Measurements from ENCODE around the gene RALBP1. TPM values are rescaled to one million over a fixed set of nuclear protein-coding genes. Genes with fewer than 3 reads are reported as not detected.
"Not testable (repeated sequence)": the region's sequence is repeated elsewhere in the genome, so short reads cannot be mapped to it uniquely, and the experiment has no call there.

Gene RALBP1
- total RNA-seq, 1 donor from 2014 or later, result 45.2 TPM

DNA sequence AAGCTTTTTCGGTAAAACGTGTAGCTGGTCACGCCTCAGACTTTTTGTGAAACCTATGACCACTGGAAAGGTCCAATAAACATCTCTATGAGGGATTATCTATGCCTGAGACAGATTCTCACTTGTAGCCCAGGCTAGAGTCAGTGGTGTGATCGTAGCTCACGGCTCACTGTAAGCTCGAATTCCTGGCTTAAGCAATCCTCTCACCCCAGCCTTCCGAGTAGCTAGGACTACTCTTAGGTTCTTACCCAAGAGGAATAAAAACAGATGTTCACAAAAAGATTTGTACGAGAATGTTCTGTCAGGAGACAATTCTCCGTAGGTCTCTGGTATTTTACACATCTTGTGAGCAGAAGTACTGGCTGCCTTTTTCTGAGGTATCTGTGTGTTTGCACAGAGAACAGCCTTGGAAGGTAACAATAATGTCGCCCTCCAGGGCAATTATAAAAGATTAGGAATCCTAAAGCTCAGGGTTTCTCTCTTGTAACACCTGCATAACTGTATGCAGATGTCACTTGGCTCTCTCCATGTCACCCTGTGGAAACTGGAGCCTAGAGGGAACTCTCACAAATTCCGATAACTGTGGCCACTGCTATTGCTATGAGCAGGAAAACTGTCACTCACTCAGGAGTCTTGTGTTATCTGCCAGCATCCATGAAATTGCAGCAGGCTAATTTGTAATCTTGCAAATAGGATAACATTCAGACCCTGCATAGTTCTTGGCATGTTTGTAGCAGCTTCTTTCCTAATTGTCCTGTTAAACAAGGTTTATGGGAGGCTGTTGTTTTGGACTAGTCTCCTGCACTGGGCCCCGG lies 25.5 kb upstream of the RALBP1 start:
- no peak for ATAC-seq (ENCODE audit: poor library complexity)
- intact Hi-C loops (cut with DNase I), result no loop called here
- DNase-seq, result no peak

DNA sequence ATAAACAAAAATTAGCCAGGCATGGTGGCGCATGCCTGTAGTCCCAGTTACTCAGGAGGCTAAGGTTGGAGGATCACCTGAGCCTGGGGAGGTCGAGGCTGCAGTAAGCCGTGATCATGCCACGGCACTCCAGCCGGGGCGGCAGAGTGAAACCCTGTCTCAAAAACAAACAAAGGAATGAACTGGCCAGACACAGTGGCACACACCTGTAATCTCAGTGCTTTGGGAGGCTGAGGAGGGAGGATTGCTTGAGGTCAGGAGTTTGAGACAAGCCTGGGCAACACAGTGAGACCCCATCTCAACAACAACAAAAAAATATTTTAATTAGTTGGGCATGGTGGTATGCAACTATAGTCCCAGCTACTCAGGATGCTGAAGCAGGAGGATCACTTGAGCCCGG lies 24.4 kb upstream of the RALBP1 start:
- ATAC-seq (ENCODE audit: poor library complexity); intact Hi-C loops (cut with DNase I): not testable (repeated sequence)

DNA sequence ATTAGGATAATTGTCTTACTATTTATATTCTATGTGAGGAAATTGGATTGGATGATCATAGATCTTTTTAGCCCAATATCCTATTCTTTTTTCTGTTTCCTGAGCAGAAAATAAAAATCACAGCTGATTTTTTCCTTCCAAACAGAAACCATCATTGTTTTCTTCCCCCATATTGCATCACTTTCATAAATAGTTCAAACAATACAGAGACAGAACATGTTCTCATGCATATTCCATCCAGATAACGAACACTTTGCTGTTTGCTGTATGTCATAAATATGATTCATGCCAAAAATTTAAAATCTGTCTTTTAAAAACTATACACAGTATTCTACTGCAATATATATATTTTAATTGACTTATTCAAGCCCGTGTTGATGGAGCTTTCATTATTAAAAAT lies 22.0 kb upstream of the RALBP1 start:
- no peak for DNase-seq
- ATAC-seq (ENCODE audit: poor library complexity), result no peak
- intact Hi-C loops (cut with DNase I), result no loop called here

More for the DNA sequence above, 24.4 kb upstream of the RALBP1 start:
- DNase-seq, result not testable (repeated sequence)

DNA sequence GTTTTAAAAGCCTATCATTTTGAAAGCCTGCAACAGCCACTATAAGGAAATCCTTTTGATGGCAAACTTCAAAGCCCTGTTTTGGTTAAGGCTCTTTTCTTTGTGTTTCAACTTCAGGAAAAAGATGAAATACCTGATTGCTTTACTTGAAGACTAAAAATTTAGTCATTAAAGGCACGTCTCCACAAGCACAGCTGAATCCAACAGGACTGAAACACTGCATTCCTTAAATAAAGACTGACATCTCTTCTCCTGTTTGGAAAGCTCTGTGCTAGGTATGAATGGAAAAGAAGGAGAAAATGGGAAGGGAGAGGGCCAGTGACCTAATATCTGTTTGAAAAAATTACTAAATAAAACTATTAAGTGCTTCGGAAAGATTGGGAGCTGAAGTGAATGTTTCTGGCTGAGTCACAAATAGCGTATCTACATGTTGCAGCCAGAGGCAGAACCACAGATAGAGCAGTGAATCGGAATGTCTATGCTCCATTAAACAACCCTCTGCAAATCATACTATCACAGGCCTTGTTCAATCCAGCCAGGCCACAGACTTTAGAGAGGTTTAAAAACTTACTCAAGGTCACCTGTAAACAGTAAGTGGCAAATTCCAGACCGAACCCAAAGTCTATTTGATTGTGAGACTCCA lies 21.1 kb upstream of the RALBP1 start:
- intact Hi-C loops (cut with DNase I), result no loop called here
- ATAC-seq (ENCODE audit: poor library complexity) (no peak), DNase-seq (no peak)

DNA sequence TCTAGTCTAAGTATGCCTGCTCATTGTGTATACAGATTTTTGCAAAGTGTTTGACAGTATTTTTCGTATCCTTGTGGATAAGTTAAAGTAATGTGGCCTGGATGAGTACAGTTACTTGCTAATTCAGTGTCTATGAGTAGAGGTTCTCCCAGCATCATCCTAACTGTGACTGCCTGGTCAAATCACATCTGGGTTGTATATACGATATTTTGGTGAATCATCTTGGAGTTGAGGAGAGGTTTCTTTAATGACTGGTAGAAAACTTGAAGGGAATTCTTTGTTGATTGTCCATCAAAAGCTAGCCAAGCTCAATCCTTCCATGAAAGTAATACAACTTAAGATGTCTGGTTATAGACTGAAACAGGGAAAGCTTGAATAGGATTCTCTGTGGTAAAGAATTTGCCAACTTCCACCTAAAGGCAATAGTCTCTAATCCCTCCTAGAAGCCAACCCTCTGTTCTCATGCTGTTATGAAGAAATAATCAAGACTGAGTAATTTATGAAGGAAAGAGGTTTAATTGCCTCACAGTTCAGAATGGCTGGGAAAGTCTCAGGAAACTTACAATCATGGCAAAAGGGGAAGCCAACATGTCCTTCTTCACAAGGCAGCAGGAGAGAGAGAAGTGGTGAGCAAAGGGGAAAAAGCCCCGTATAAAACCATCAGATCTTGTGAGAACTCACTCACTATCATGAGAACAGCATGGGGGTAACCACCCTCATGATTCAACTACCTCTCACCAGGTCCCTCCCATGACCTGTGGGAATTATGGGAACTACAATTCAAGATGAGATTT lies 19.4 kb upstream of the RALBP1 start:
- intact Hi-C loops (cut with DNase I), result no loop called here
- DNase-seq (no peak), ATAC-seq (ENCODE audit: poor library complexity) (no peak)

DNA sequence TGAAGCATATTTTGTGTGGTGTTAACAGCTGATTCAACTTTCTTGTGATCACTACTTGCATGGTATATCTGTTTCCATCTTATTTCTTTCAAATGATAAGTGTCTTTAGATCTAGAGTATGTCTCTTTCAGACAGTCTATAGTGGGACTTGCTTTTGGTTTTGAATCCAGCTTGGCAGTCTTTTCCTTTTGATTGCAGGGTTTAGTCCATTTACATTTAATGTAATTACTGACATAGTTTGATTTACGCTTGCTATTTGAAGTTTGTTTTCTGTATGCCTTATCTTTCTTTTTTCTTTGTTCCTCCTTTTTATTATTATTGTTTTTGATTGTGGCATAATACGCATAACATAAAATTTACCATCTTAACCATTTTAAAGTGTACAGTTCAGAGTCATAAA lies 9.2 kb upstream of the RALBP1 start:
- ATAC-seq (ENCODE audit: poor library complexity) (no peak), DNase-seq (no peak)
- intact Hi-C loops (cut with DNase I), result no loop called here

DNA sequence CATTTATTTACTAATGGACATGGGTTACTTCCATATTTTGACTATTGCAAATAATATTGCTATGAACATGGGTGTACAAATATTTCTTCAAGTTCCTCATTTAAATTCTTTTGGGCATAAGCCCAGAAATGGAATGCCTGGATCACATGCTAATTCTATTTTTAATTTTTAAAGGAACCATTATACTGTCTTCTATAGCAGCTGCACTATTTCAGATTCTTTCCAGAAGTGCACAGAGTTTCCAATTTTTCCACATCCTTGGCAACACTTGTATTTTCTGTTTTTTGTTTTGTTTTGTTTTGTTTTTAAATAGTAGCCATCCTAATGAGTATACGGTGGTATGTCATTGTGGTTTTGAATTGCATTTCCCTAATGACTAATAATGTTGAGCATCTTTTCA lies 8.5 kb upstream of the RALBP1 start:
- intact Hi-C loops (cut with DNase I), result no loop called here
- peak; percentile 27 for ATAC-seq (ENCODE audit: poor library complexity)

DNA sequence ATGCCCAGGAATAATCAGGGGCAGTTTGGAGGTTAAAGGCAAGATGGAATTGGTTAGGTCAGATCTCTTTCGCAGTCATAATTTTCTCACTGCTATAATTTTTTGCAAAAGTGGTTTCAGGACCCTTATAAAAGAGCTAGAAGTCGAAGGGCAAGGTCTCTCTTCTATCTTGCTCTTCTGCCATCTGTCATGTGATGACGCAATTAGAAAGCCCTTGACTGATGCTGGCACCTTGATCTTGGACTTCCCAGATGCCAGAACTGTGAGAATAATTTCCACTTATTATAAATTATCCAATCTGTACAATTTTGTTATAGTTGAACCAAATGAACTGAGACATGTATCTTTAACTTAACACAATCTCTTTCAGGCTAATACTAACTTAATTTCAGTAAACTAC lies 6.3 kb upstream of the RALBP1 start:
- no peak for DNase-seq
- intact Hi-C loops (cut with DNase I), result no loop called here
- no peak for ATAC-seq (ENCODE audit: poor library complexity)

More for the DNA sequence above, 8.5 kb upstream of the RALBP1 start:
- no peak for DNase-seq

DNA sequence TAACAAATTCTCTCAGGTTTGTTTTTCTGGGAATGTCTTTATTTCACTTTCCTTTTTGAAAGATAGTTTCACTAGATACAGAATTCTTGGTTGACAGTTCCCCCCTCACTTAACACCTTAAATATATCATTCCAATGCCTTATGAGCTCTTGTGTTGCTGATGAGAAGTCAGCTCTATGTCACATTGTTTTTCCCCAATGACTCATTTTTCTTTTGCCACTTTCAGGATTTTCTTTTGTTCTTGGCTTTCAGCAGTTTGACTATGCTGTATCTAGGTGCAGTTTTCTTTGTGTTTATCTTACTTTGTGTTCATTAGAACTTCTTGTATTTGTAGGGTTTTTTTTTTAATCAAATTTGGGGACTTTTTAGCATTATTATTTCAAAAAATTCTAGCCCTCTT lies 5.6 kb upstream of the RALBP1 start:
- intact Hi-C loops (cut with DNase I), result no loop called here
- ATAC-seq (ENCODE audit: poor library complexity) (no peak), DNase-seq (no peak)

DNA sequence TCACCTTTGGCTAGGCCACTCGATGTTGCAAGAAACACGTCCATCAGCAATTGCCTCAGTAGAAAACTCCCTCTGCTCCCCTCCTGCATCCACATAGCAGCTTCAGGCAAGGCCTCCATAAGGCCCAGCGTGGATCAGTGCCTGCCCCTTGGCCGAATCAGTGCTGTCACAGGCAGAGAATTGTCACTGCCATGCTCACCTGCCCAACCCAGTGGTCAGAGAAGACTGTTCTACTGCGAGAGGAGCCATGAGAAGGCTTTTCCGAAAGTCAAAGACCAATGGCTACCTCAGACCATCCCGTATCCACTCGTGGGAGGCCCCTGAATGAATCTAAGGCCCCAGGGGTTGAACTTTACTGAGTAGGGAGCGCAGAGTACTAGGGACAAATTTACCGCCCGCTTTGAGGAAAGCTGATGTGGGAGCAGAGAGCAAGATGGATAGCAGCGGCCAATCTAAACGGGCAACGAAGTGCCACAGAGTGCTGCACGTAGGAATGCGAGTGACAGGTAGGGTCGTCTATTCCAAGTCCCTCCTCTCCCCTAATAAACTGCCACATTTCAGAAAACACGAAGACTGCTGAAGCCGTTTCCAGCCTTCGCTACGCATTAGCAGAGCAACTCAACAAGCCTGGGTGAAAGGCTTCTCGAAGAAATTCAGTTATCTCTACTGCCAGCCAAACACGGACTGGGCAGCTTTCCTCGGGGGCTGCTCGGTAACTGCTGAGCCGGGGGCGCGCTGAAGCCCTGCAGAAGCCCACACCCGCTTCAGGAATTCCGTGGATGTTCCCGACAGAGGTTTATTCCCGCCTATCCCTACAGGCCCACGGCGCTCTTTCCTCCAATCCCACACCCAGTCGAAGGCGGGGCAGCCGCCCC lies 968 bp upstream of the RALBP1 start:
- ATAC-seq (ENCODE audit: poor library complexity) (peak; percentile 87), DNase-seq (no peak)
- intact Hi-C loops (cut with DNase I), result no loop called here

DNA sequence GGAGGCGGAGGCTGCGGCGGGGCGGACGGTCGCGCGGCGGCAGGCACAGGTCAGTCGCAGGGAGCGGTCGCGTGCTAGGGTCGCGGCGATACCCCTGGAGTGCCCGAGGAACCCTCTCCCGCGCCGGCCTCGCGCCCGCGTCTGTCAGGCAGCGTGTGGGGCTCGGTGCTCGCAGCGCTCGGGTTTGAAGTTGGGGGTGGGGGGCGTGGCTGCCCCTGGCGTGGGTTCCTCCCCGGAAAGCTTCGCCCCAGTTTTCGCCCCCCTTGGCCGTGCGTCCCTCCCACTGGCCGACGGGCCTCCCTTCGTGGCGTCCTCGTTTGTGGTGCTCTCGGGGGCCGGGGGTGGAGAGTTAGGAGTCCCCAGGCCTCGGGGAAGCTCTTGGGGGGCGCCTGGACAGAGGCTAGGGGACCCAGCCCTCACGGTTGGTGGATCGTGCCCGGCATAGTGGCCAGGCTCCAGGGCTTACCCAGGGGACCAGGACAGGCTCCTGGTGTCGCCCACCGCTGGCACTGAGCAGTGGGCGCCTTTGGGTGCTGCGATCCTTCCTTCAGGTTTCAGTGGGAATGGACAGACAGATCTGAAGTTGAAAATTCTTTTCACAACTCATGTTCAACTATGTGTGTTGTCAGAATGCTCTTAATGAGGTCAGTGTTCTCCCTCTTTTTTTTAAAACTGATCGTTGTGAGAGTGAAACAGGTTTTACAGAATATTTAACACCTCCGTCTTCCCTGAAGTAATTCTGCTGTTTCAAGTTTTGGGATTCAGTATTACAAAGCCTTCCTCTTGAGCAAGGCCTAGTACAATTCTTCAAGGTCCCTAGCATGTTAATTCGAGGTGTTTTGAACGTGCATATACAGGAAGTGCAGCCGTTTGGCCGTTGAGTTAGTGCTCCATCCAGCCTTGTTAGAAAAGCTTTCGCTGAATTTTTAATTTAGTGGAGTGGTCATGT lies 604 bp downstream of the RALBP1 start:
- no peak for DNase-seq
- intact Hi-C loops (cut with DNase I), result no loop called here
- ATAC-seq (ENCODE audit: poor library complexity), result no peak

DNA sequence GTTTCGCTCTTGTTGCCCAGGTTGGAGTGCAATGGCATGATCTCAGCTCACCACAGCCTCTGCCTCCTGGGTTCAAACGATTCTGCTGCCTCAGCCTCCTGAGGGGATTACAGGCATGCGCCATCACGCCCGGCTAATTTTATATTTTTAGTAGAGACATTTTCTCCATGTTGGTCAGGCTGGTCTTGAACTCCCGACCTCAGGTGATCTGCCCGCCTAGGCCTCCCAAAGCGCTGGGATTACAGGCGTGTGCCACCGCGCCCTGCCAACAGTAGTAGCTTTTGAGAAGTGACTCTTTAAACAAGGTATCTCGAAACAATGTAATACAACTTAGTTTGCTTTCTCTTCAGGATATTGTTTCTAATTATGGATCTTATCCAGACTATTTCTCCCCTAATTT lies 1.6 kb downstream of the RALBP1 start:
- intact Hi-C loops (cut with DNase I); DNase-seq; ATAC-seq (ENCODE audit: poor library complexity): not testable (repeated sequence)

DNA sequence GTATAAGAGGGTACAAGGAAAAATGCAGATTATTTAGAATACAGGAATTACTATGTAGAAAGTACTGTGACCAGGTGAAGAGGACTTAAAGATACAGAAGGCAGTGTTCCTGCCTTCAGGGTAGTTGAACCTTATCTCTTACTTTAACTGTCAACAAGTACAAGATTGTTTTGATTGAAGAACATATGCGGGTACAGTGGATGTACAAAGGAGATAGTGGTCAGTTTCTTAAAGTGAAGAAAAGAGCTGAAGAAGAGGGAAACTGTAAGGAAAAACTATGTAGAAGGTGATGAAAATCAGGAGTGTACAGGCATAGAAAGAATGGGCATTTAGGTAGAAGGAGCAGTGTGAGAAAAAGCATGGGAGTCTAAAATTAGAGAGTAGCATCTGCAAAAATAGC lies 2.2 kb downstream of the RALBP1 start:
- no peak for DNase-seq
- intact Hi-C loops (cut with DNase I), result no loop called here
- no peak for ATAC-seq (ENCODE audit: poor library complexity)

DNA sequence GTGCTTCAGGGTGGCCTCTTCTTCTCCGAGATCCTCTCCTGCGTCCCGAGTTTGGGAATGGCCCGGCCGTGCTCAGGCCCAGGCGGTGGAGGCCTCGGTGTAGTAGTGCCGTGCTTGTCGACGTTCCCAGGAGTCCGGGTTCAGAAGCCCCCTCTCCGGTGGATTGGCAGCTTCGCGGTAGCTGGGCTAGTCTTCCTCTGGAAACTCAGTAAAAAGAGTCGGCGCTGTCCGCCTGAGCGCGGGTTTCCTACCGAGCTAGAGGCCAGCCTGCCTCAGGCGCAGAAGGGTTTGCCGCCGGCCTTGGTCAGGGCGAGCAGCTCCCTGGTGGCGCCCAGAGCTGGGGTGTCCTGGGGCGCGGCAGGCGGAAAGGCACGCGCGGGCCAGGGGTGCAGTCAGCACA lies 3.2 kb downstream of the RALBP1 start:
- intact Hi-C loops (cut with DNase I), result no loop called here
- no peak for DNase-seq
- ATAC-seq (ENCODE audit: poor library complexity), result no peak

DNA sequence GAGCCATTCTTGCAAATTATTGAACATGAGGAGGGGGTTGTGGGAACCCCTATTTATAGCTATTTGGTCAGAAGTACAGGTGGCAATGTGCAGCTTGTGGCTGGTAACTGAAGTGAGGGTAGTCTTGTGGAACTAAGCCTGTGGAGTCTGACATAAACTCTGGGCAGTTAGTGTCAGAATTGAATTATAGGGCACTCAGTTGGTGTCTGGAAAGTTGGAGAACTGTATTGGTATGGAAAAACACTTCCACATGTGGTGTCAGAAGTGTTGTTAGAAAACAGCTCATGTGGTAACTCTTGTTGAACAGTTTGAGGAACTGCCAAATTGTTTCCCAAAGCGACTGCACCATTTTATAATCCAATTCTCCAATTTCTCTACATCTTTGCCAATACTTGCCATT lies 7.5 kb downstream of the RALBP1 start:
- DNase-seq (no peak), ATAC-seq (ENCODE audit: poor library complexity) (no peak)
- intact Hi-C loops (cut with DNase I), result no loop called here

DNA sequence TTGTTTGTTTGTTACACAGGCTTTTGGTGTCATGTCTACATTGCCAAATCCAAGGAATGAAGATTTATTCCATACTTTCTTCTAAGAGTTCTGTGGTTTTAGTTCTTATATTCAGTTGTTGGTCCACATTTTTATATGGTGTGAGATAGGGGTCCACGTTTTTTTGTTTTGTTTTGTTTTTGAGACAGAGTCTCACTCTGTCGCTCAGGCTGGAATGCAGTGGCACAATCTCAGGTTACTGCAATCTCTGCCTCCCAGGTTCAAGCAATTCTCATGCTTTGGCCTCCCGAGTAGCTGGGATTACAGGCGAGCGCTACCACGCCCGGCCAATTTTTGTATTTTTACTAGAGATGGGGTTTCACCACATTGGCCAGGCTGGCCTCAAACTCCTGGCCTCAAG lies 8.2 kb downstream of the RALBP1 start:
- DNase-seq (no peak), ATAC-seq (ENCODE audit: poor library complexity) (no peak)
- intact Hi-C loops (cut with DNase I), result no loop called here

DNA sequence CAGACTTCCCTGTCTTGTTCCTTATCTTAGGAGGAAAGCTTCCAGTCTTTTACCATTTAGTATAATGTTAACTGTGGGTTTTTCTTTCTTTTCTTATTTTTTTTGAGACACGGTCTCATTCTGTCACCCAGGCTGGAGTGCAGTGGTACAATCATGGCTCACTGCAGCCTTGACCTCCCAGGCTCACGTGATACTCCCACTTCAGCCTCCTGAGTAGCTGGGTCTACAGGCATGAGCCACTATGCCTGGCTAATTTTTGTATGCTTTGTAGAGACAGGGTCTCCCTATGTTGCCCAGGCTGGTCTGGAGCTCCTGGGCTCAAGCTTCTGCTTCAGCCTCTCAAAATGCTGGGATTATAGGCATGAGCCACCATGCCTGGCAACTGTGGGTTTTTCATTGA lies 9.5 kb downstream of the RALBP1 start:
- DNase-seq; ATAC-seq (ENCODE audit: poor library complexity); intact Hi-C loops (cut with DNase I): not testable (repeated sequence)

DNA sequence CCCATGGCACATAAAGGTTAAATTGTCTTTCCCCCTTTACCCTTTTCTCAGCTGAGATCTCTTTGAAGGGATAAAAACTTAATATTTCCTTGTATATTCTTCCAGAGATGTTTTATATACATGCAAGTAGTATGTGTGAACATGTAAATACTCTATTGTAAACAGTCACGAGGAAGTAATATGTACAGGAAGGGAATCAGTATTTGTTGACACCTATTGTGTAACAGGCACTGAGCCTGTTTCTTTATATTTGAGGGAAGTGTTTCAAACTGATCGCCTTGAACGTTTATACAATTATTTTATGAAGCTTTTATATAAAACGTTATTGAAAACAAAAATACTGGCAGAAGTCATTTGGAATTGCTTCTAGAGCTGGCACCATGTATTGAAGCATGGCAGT lies 13.2 kb downstream of the RALBP1 start:
- intact Hi-C loops (cut with DNase I), result no loop called here
- DNase-seq, result no peak

More for the DNA sequence above, 13.2 kb downstream of the RALBP1 start:
- no peak for ATAC-seq (ENCODE audit: poor library complexity)
